ENCODE data around the gene PTPRK.
A peak's percentile ranks its signal among the peaks of the same experiment; 100 is the strongest.

PTPRK gene

GRCh38 chr6:128278836-128279235, 241.6 kb downstream of the PTPRK start:
- Mint-ChIP-seq H3K27ac (no peak overlapping the region), H3K4me1 (ENCODE audit: low read depth) (peaks cover 7% of the 10 kb centered on the region)

GRCh38 chr6:128277379-128277778, 243.0 kb downstream of the PTPRK start:
- Mint-ChIP-seq H3K4me1 (ENCODE audit: low read depth) (peaks cover 7% of the 10 kb centered on the region), H3K27ac (no peak overlapping the region), H3K9me3 (ENCODE audit: low read depth) (no peaks in the 10 kb centered on the region), H3K4me3 (no peak overlapping the region), H3K36me3 (no peaks in the 10 kb centered on the region), H3K27me3 (no peaks in the 10 kb centered on the region)

More at GRCh38 chr6:128278836-128279235, 241.6 kb downstream of the PTPRK start:
- Mint-ChIP-seq H3K4me3 (no peak overlapping the region), H3K27me3 (no peaks in the 10 kb centered on the region), H3K9me3 (ENCODE audit: low read depth) (no peaks in the 10 kb centered on the region), H3K36me3 (no peaks in the 10 kb centered on the region)

- H3K9me3 Mint-ChIP-seq (ENCODE audit: low read depth): no peaks in the 10 kb centered on the region
Measured at GRCh38 chr6:128276311-128276710, 244.1 kb downstream of the PTPRK start.

GRCh38 chr6:128275681-128276080, 244.7 kb downstream of the PTPRK start:
- H3K9me3 Mint-ChIP-seq (ENCODE audit: low read depth): no peaks in the 10 kb centered on the region
- no peaks in the 10 kb centered on the region for H3K36me3 Mint-ChIP-seq
- H3K27me3 Mint-ChIP-seq: no peaks in the 10 kb centered on the region
- H3K27ac Mint-ChIP-seq: no peak overlapping the region
- no peak overlapping the region for H3K4me3 Mint-ChIP-seq
- peaks cover 7% of the 10 kb centered on the region for H3K4me1 Mint-ChIP-seq (ENCODE audit: low read depth)

More at GRCh38 chr6:128276311-128276710, 244.1 kb downstream of the PTPRK start:
- no peak overlapping the region for H3K4me3 Mint-ChIP-seq
- no peaks in the 10 kb centered on the region for H3K36me3 Mint-ChIP-seq
- H3K27ac Mint-ChIP-seq: no peak overlapping the region
- H3K4me1 Mint-ChIP-seq (ENCODE audit: low read depth): peaks cover 7% of the 10 kb centered on the region
- no peaks in the 10 kb centered on the region for H3K27me3 Mint-ChIP-seq

GRCh38 chr6:128275030-128275429, 245.4 kb downstream of the PTPRK start:
- Mint-ChIP-seq H3K27ac (no peak overlapping the region), H3K9me3 (ENCODE audit: low read depth) (no peaks in the 10 kb centered on the region), H3K4me1 (ENCODE audit: low read depth) (peaks cover 7% of the 10 kb centered on the region), H3K36me3 (no peaks in the 10 kb centered on the region), H3K27me3 (no peaks in the 10 kb centered on the region), H3K4me3 (no peak overlapping the region)

- Mint-ChIP-seq H3K9me3 (ENCODE audit: low read depth) (no peaks in the 10 kb centered on the region), H3K4me1 (ENCODE audit: low read depth) (peaks cover 7% of the 10 kb centered on the region), H3K27ac (no peak overlapping the region), H3K27me3 (no peaks in the 10 kb centered on the region), H3K4me3 (no peak overlapping the region), H3K36me3 (no peaks in the 10 kb centered on the region)
Measured at GRCh38 chr6:128271527-128271926, 248.9 kb downstream of the PTPRK start.

GRCh38 chr6:128271011-128271410, 249.4 kb downstream of the PTPRK start:
- Mint-ChIP-seq H3K9me3 (ENCODE audit: low read depth) (no peaks in the 10 kb centered on the region), H3K4me3 (no peak overlapping the region), H3K36me3 (peaks cover 2% of the 10 kb centered on the region), H3K27me3 (no peaks in the 10 kb centered on the region), H3K27ac (no peak overlapping the region), H3K4me1 (ENCODE audit: low read depth) (peaks cover 7% of the 10 kb centered on the region)

GRCh38 chr6:128266946-128267345, 253.5 kb downstream of the PTPRK start:
- no peaks in the 10 kb centered on the region for H3K27me3 Mint-ChIP-seq
- peaks cover 9% of the 10 kb centered on the region for H3K9me3 Mint-ChIP-seq (ENCODE audit: low read depth)
- H3K4me3 Mint-ChIP-seq: no peak overlapping the region
- no peak overlapping the region for H3K27ac Mint-ChIP-seq
- H3K36me3 Mint-ChIP-seq: peaks cover 14% of the 10 kb centered on the region
- H3K4me1 Mint-ChIP-seq (ENCODE audit: low read depth): no peaks in the 10 kb centered on the region

GRCh38 chr6:128265706-128266105, 254.7 kb downstream of the PTPRK start:
- Mint-ChIP-seq H3K27ac (no peak overlapping the region), H3K9me3 (ENCODE audit: low read depth) (peaks cover 9% of the 10 kb centered on the region), H3K4me1 (ENCODE audit: low read depth) (peaks cover 4% of the 10 kb centered on the region), H3K4me3 (no peak overlapping the region), H3K36me3 (peaks cover 14% of the 10 kb centered on the region), H3K27me3 (no peaks in the 10 kb centered on the region)

- peaks cover 29% of the 10 kb centered on the region for H3K4me1 Mint-ChIP-seq (ENCODE audit: low read depth)
- H3K9me3 Mint-ChIP-seq (ENCODE audit: low read depth): peaks cover 9% of the 10 kb centered on the region
- peak overlapping the region; percentile 65 for H3K27ac Mint-ChIP-seq
- H3K36me3 Mint-ChIP-seq: peaks cover 12% of the 10 kb centered on the region
- H3K4me3 Mint-ChIP-seq: peak overlapping the region; percentile 84
- no peaks in the 10 kb centered on the region for H3K27me3 Mint-ChIP-seq
Measured at GRCh38 chr6:128259730-128260685, 260.4 kb downstream of the PTPRK start.

GRCh38 chr6:128259029-128259724, 261.2 kb downstream of the PTPRK start:
- Mint-ChIP-seq H3K36me3 (peaks cover 9% of the 10 kb centered on the region), H3K9me3 (ENCODE audit: low read depth) (peaks cover 5% of the 10 kb centered on the region), H3K4me3 (peak overlapping the region; percentile 84), H3K27ac (peak overlapping the region; percentile 65), H3K4me1 (ENCODE audit: low read depth) (peaks cover 29% of the 10 kb centered on the region), H3K27me3 (no peaks in the 10 kb centered on the region)

- H3K4me3 Mint-ChIP-seq: no peak overlapping the region
- no peaks in the 10 kb centered on the region for H3K9me3 Mint-ChIP-seq (ENCODE audit: low read depth)
- no peaks in the 10 kb centered on the region for H3K27me3 Mint-ChIP-seq
- no peak overlapping the region for H3K27ac Mint-ChIP-seq
- H3K4me1 Mint-ChIP-seq (ENCODE audit: low read depth): peaks cover 52% of the 10 kb centered on the region
- no peaks in the 10 kb centered on the region for H3K36me3 Mint-ChIP-seq
Measured at GRCh38 chr6:128256095-128256494, 264.3 kb downstream of the PTPRK start.

- H3K4me1 Mint-ChIP-seq (ENCODE audit: low read depth): peaks cover 24% of the 10 kb centered on the region
- H3K36me3 Mint-ChIP-seq: peaks cover 5% of the 10 kb centered on the region
- peak overlapping the region; percentile 2 for H3K4me3 Mint-ChIP-seq
- no peaks in the 10 kb centered on the region for H3K27me3 Mint-ChIP-seq
- H3K27ac Mint-ChIP-seq: peak overlapping the region; percentile 42
- H3K9me3 Mint-ChIP-seq (ENCODE audit: low read depth): no peaks in the 10 kb centered on the region
Measured at GRCh38 chr6:128252341-128253176, 267.8 kb downstream of the PTPRK start.

GRCh38 chr6:128251445-128252340, 268.7 kb downstream of the PTPRK start:
- H3K4me1 Mint-ChIP-seq (ENCODE audit: low read depth): peaks cover 24% of the 10 kb centered on the region
- no peaks in the 10 kb centered on the region for H3K27me3 Mint-ChIP-seq
- H3K4me3 Mint-ChIP-seq: no peak overlapping the region
- H3K9me3 Mint-ChIP-seq (ENCODE audit: low read depth): no peaks in the 10 kb centered on the region
- peak overlapping the region; percentile 52 for H3K27ac Mint-ChIP-seq
- peaks cover 5% of the 10 kb centered on the region for H3K36me3 Mint-ChIP-seq
